GM20431 (cell line): Measurements from ENCODE around the gene ABCC1.

Source experiments
- in situ Hi-C: fragments of 300-500 bp; cut with MseI, MboI; formaldehyde crosslinking; loops from one replicate; pipeline ENCODE4 v1.15.0; 2020; ENCODE audit warnings: low sequenced_read_pairs; ENCODE audit not compliant: unreplicated experiment

The ABCC1 gene

DNA sequence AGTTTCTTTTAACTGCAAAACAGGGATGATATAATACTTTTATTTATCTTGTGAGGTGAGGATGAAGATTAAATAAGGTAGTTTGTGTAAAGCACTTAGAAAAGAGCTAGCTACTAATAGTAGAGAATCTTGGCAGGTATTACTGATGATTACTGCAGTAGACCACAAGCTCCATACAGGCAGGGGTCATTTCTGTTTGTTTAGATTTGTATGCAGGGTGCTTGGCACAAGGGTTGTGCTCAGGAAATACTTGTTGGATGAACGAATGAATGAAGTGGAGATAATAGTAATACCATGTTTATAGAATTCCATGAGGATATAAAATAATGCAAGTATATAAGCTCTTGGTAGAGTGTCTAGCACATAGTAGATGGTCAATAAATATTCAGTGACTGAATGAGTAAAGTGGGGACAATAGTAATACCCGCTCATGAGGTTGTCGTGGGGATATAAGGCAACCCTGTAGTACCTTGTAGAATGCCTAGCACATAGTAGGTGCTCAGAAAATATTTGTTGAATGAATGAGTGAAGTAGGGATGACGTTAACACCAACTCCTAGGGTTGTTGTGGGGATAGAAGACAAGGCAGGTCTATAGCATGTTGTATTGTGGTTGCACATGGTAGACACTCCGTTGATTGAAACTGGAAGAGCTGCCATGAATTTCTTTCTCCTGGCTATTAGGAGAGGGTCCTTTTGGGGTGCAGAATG, 83.0 kb downstream of the ABCC1 start:
- in situ Hi-C loops, result no loop called here

DNA sequence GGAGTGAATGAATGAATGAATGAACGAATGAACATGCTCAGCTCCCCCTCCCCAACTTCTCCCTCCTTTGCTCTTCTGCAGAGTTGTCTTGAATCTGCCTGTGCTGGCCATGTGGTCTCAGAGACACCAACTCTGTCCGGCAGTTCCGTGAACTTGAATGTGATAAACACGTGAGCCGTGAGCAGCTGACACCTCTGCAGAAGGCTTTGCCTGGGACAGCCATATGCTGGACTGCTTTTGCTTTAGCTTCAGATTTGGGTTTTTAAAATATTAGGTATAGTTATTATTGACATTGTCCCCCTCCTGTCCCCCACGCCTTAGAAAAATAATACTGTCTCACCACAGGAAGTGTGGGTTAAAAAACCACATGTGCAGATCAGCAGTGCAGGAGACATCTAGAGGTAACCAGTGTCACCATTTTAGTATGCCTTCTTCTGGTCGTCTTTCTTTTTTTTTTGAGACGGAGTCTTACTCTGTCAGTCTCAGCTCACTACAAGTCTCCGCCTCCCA, 83.8 kb downstream of the ABCC1 start:
- in situ Hi-C loops, result no loop called here

DNA sequence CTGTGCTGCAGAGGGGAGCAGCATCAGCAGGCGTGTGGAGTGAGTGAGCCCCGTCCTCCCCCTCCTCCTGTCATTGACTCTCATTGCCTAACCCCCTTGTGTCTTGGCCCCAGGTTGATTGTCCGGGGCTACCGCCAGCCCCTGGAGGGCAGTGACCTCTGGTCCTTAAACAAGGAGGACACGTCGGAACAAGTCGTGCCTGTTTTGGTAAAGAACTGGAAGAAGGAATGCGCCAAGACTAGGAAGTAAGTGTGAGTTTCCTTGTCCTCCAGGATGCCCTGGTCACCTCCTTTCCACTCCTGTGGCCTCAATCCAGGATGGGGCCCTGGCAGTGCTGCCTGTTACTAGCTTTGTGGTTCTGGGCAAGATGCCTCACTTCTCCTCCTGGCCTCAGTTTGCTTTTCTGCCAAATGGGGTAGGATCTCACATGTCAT, 87.0 kb downstream of the ABCC1 start:
- in situ Hi-C loops, result no loop called here

DNA sequence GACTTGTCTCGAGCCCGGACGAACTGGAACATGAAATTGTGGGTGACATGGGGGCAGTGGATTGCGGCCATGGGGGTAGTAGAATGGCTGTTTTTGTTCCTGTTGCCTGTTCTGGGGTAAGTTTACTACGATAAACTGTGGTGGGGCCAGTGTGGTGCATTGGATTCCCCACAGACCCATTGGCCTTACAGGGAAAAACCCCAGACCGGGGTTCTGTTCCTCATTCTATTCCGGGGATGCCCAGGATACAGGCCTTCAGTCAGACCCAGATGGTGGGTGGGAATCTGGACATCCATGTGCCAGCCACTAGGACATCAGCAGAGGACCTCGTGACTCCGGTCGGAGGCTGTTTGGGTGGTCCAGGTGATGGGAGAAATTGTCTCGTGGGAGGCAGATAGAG, 88.1 kb downstream of the ABCC1 start:
- in situ Hi-C loops, result no loop called here

- in situ Hi-C loops, result no loop called here
Observed at GRCh38 chr16:16037970-16038369, 88.6 kb downstream of the ABCC1 start.

GRCh38 chr16:16038950-16039349, 89.5 kb downstream of the ABCC1 start:
- in situ Hi-C loops, result no loop called here

DNA sequence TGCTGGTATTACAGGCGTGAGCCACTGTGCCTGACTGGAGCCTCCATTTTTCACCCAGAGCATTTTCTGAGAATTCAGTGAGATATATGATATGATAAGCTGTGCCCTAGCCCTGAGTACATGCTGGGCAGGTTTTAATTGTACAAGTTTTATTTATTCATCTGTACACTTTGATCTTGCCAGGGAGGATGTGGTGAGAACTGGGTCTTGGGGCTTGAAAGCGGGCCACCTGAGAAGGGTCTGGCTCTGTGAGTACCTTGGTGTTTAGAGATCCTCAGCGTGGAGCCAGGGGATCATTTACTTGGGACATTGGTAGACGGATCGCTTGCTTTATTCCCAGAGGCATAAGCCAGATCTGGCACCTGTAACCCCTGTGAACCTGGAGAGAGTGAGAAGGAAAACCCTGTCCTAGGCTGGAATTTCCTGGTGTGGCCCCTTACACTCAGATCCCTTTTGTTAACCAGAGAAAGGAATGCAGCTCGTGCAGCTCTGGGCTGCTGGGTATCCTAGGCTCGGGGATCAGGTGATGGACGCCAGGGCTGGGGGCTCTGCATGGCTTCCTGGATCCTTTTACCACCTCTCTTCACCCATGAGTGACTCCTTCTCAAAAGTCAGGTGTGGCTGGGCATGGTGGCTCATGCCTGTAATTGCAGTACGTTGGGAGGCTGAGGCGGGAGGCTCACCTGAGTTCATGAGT, 91.9 kb downstream of the ABCC1 start:
- in situ Hi-C loops, result no loop called here

- in situ Hi-C loops, result no loop called here
Observed at GRCh38 chr16:16042076-16042475, 92.7 kb downstream of the ABCC1 start.

DNA sequence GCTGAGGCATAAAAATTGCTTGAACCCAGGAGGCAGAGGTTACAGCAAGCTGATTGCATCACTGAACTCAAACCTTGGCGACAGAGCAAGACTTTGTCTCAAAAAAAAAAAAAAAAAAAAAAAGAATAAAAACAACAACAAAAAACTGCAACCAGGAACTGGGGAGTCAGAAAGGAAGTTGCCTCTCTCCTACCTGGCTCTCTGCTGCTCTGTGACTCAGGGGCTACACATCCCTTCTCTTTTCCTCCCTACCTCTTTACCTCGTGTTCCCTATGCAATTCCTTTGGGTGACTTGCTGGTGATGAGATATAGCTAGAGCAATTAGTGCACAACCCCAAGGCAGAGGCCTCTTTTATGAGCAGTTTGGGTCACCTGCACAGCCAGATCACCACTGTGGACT, 95.9 kb downstream of the ABCC1 start:
- in situ Hi-C loops, result no loop called here

DNA sequence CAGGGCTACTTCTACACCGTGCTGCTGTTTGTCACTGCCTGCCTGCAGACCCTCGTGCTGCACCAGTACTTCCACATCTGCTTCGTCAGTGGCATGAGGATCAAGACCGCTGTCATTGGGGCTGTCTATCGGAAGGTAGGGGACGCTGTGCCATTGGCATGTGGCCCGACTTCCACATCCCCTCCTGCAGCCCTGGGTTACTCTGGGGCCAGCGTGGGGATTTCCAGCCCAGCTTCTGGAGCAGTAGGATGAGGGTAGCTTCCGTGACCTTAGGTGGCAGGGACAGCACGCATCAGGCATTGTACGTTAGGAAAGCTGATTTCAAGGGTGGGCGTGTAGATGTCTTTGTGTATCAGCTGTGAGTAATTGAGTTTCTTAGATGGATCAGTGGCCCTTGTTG, 96.5 kb downstream of the ABCC1 start:
- in situ Hi-C loops, result no loop called here

GRCh38 chr16:16047761-16048160, 98.3 kb downstream of the ABCC1 start:
- in situ Hi-C loops, result no loop called here

- in situ Hi-C loops, result no loop called here
Observed at GRCh38 chr16:16048904-16049582, 99.6 kb downstream of the ABCC1 start.

DNA sequence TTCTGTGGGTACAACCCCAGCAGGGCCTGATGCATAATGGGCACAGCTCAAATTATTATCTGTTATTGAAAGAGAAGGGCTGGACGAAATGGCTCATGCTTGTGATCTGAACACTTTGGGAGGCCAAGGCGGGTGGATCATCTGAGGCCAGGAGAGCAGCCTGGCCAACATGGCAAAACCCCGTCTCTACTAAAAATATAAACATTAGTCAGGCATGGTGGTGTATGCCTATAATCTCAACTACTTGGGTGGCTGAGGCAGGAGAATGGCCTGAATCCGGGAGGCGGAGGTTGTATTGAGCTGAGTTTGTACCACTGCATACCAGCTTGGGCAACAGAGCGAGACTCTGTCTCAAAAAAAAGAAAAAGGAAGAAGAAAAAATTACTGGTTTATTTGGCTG, 100.7 kb downstream of the ABCC1 start:
- in situ Hi-C loops, result no loop called here

DNA sequence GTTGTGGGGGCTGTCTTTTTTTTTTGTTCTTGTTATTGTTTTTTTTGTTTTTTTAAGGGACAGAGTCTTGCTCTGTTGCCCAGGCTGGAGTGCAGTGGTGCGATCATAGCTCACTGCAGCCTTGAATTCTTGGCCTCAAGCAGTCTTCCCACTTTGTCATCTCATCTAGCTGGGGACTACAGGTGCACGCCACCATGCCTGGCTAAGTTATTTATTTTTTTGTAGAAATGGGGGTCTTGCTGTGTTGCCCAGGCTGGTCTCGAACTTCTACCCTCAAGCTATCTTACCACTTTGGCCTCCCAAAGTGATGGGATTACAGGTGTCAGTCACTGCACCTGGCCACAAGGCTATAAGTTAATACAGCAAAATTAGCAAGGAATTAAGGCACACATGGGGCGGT, 101.7 kb downstream of the ABCC1 start:
- in situ Hi-C loops, result no loop called here

- in situ Hi-C loops, result no loop called here
Observed at GRCh38 chr16:16052916-16053315, 103.5 kb downstream of the ABCC1 start.

DNA sequence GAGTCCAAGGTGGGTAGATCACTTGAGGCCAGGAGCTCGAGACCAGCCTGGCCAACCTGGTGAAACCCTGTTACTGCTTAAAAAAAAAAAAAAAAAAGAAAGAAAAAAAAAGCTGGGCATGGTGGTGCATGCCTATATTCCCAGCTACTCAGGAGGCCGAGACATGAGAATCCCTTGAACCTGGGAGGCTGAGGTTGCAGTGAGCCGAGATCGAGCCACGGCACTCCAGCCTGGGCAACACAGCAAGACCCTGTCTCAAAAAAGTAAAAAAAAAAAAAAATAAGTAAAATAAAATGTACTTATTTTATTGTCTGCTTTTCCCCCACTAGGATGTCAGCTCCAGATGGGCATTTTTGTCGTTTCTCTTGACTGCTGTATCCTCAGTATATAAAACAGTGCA, 107.7 kb downstream of the ABCC1 start:
- in situ Hi-C loops, result no loop called here

DNA sequence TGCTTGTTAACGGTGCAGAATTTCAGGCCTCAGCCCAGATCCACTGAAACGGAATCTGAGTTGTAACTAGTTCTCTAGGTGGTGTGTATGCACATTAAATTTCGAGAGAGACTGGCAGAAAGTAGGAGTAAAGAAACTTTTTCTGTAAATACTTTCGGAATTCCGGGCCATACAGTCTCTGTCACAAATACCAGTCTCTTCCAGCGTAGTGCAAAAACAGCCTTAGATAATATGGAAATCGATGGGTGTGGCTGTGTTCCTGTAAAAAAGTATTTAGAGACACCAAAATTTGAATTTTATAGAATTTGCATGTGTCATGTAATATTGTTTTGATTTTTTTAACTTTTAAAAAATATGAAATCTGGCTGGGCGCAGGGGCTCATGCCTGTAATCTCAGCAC, 109.7 kb downstream of the ABCC1 start:
- in situ Hi-C loops, result no loop called here

DNA sequence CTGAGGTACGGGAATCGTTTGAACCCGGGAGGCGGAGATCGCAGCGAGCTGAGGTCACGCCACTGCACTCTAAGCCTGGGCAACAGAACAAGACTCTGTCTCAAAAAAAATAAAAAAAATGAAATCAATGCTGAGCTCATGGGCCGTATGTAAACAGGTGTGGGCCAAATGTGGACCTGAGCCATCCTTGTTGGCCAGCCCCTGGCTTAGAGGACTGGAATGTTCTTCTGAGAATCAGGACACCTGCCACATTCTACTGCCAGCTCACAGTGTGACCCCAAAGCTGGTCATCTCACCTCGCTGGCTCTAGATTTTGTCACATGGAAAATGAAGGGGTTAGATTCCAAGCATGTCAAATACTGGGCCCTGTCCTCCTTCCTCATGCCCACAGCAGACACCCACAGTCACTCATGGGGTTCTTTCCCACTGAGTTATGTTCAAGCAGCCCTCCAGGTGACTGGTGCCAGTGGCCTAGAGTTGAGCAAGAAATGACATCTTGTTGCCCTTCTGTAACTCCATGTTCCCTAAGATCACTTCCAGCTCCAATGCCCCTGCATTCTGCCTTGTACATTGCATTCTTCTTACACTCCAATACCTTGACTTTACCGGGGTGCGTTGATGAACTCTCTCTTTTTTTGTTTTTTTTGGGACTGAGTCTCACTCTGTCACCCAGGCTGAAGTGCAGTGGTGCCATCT, 110.6 kb downstream of the ABCC1 start:
- in situ Hi-C loops, result no loop called here

- in situ Hi-C loops, result no loop called here
Observed at GRCh38 chr16:16062023-16062937, 112.9 kb downstream of the ABCC1 start.

GRCh38 chr16:16063683-16064082, 114.3 kb downstream of the ABCC1 start:
- in situ Hi-C loops, result no loop called here
